ENCODE data around the gene SLC43A3.

Gene SLC43A3

GRCh38 chr11:57463671-57464538 is 37.0 kb upstream of the SLC43A3 start:
- TF ChIP-seq ZFX (IDR thresholded peaks at IDR 0.05; ENCODE audit: borderline replicate concordance) (no peak), CTCF (IDR thresholded peaks at IDR 0.05) (no peak)
- no peak overlapping the region for H3K27ac ChIP-seq

GRCh38 chr11:57462597-57462996 is 35.7 kb upstream of the SLC43A3 start:
- H3K27ac ChIP-seq, result no peak overlapping the region
- TF ChIP-seq CTCF (IDR thresholded peaks at IDR 0.05) (no peak), ZFX (IDR thresholded peaks at IDR 0.05; ENCODE audit: borderline replicate concordance) (no peak)

DNA sequence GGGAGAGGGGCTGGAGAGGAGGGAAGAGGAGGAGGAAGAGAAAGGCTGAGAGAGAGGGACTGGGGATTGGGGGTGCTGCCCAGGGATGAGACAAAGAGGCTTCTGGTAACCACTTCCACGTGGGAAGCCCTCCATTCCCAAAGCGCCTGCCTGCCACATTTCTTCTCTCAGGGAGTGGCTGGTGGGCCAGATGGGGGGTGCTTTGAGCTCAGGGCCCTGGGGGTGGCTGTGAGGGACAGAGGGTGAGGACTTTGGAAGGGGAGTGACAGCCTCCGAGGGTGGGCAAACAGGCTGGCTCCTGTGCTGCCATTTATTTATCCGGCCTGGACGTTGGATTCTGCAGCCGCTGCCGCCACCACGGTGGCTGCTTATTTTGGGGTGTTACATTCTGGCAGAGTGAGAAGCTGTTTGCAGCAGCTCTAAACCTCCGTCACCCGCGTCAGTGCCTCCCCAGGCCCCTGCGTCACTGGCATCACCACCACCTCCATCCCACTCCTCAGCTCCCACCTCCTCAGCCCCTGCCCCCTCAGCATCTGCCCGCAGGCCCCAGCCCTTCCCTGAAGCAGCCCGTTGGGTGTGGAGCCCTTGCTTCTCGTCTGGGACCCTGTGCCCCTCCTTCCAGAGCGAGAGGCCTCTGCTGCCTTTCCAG is 35.0 kb upstream of the SLC43A3 start:
- TF ChIP-seq CTCF (IDR thresholded peaks at IDR 0.05) (no peak), ZFX (IDR thresholded peaks at IDR 0.05; ENCODE audit: borderline replicate concordance) (no peak)

GRCh38 chr11:57460758-57461749 is 34.1 kb upstream of the SLC43A3 start:
- TF ChIP-seq ZFX (IDR thresholded peaks at IDR 0.05; ENCODE audit: borderline replicate concordance) (no peak), CTCF (IDR thresholded peaks at IDR 0.05) (no peak)
- no peak overlapping the region for H3K27ac ChIP-seq

More for the DNA sequence above, 35.0 kb upstream of the SLC43A3 start:
- no peak overlapping the region for H3K27ac ChIP-seq

DNA sequence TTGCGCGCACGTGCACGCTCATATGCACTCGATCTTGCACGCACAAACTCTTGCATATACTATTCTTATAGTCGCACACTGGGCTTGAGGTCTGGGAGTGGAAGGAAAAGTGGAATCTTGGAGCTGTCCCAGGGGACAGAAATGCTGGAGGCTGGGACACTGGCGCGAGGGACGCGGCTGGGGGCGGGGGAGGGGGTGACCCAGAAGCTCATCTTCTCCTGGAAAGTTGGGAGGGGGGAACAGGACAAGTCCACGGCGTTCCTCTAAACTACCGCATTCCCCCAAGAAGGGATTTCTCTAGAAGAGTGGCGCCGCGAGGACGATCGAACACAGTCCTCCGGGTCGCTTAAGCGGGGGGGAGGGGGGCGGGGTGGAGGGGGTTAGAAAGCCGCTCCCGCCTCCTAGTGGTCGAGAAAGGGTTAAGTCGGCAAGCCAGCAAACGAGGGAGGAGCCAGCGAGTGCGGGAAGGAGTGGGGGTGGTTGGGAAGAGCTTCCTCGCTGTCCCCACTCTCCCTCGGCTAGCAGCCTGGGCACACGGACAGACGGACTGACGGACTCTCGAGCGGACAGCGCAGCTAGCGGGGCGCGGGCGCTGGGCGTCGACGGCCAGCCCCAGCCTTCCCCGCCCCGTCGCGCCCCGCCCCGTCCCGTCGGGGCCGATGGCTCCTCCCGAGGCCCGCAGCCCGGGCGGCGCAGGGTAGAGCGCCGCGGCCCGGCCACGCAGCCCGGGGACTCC is 33.3 kb upstream of the SLC43A3 start, which contains the start of gene RTN4RL2:
Gene RTN4RL2 (plus strand): TSS at position 507 of the 736 bp plus-strand sequence. CDS start 338 bp downstream, outside the sequence.
- TF ChIP-seq ZFX (IDR thresholded peaks at IDR 0.05; ENCODE audit: borderline replicate concordance) (no peak), CTCF (IDR thresholded peaks at IDR 0.05) (peak; percentile 62)
- no peak within 1 kb of the TSS for H3K27ac ChIP-seq

All from 22Rv1 (cell line).